KMS-11 (cell line): ENCODE data around the gene SSBP3.

Experiments
- H2AFZ ChIP-seq: fragments of 200-600 bp; sonication (generic); 2 replicates; pipeline ENCODE4 v1.6.1; 2016; ENCODE audit warnings: antibody characterized with exemption, mixed run types, low read depth
- H3K27ac ChIP-seq: fragments of 200-600 bp; sonication (generic); 2 replicates; pipeline ENCODE4 v1.6.1; 2016; ENCODE audit warnings: mild to moderate bottlenecking, mixed run types
- H3K27me3 ChIP-seq: fragments of 200-600 bp; sonication (generic); 2 replicates; pipeline ENCODE4 v1.6.1; 2017; ENCODE audit warnings: mild to moderate bottlenecking, low read depth, mixed run types, moderate library complexity; ENCODE audit not compliant: insufficient read depth
- H3K36me3 ChIP-seq: fragments of 200-600 bp; sonication (generic); 2 replicates; pipeline ENCODE4 v1.6.1; 2017; ENCODE audit warnings: mild to moderate bottlenecking, mixed run types; ENCODE audit not compliant: insufficient read depth
- H3K4me1 ChIP-seq: fragments of 200-600 bp; sonication (generic); 2 replicates; pipeline ENCODE4 v1.6.1; 2016; ENCODE audit warnings: mild to moderate bottlenecking, low read depth, mixed run types; ENCODE audit not compliant: poor library complexity, severe bottlenecking
- H3K4me2 ChIP-seq: fragments of 200-600 bp; sonication (generic); 2 replicates; pipeline ENCODE4 v1.7.0; 2016; ENCODE audit warnings: mild to moderate bottlenecking, mixed run types
- H3K4me3 ChIP-seq: fragments of 200-600 bp; sonication (generic); IDR thresholded peaks from 2 replicates; pipeline ENCODE4 v1.6.1; 2017; ENCODE audit warnings: low read depth, low read length, mixed read lengths; ENCODE audit not compliant: insufficient read depth
- H3K79me2 ChIP-seq: fragments of 200-600 bp; sonication (generic); 2 replicates; pipeline ENCODE4 v1.6.1; 2016; ENCODE audit warnings: low read depth, mixed run types; ENCODE audit not compliant: insufficient read depth
- H3K9ac ChIP-seq: fragments of 200-600 bp; sonication (generic); 2 replicates; pipeline ENCODE4 v1.6.1; 2016; ENCODE audit warnings: mild to moderate bottlenecking, mixed run types
- H4K20me1 ChIP-seq: fragments of 200-600 bp; sonication (generic); 2 replicates; pipeline ENCODE4 v1.6.1; 2016; ENCODE audit warnings: mild to moderate bottlenecking, mixed run types; ENCODE audit not compliant: insufficient read depth
- TF ChIP-seq, protein P1 (sequence below): fragments of 200-600 bp; sonication (generic); conservative IDR thresholded peaks from 2 replicates; pipeline ENCODE4 v1.6.1; 2017; ENCODE audit warnings: low read depth, mild to moderate bottlenecking, antibody characterized with exemption, low read length, moderate library complexity, mixed read lengths

SSBP3 gene

DNA sequence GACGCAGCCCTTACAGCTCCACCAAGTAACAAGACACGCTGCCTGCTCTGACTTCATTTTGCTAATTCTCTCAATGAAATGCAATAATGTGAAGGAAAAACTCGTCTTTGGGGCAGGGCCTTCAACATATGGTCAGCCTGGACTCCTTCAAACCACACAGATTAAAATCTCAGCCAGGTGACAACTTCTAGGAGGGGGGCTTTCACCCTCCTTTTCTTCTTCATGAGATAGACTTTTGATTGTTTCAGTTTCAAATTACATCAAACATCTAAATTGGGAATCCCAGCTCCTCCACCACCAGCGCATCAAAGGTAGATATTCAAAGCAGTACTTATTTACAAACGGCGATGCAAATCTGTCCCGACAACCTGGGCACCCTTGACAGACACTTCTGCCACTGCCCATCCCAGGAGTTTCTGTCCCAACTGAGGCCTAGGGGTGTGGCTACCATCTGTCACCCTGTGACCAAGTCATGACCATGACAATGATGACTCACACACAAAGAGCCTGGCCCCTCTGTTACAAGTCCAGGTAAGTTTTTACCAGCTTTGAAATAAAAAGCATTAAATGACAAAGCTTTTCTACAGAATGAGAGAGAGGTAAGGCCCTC is 29.7 kb downstream of the SSBP3 start:
- Histone ChIP-seq H3K4me2 (peak overlapping the region; percentile 90), H3K9ac (peak overlapping the region; percentile 33; the same call in 1 of the 2 replicates), H3K27me3 (no peaks in the 10 kb centered on the region), H3K4me3 (peak overlapping the region; percentile 74), H2AFZ (no peak overlapping the region), H3K36me3 (no peaks in the 10 kb centered on the region), H3K27ac (peak overlapping the region; percentile 71), H4K20me1 (no peaks in the 10 kb centered on the region), H3K79me2 (peaks cover 21% of the 10 kb centered on the region; the same call in 1 of the 2 replicates), H3K4me1 (peaks cover 67% of the 10 kb centered on the region)
- TF ChIP-seq, protein P1, sequence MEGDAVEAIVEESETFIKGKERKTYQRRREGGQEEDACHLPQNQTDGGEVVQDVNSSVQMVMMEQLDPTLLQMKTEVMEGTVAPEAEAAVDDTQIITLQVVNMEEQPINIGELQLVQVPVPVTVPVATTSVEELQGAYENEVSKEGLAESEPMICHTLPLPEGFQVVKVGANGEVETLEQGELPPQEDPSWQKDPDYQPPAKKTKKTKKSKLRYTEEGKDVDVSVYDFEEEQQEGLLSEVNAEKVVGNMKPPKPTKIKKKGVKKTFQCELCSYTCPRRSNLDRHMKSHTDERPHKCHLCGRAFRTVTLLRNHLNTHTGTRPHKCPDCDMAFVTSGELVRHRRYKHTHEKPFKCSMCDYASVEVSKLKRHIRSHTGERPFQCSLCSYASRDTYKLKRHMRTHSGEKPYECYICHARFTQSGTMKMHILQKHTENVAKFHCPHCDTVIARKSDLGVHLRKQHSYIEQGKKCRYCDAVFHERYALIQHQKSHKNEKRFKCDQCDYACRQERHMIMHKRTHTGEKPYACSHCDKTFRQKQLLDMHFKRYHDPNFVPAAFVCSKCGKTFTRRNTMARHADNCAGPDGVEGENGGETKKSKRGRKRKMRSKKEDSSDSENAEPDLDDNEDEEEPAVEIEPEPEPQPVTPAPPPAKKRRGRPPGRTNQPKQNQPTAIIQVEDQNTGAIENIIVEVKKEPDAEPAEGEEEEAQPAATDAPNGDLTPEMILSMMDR, result no peak

DNA sequence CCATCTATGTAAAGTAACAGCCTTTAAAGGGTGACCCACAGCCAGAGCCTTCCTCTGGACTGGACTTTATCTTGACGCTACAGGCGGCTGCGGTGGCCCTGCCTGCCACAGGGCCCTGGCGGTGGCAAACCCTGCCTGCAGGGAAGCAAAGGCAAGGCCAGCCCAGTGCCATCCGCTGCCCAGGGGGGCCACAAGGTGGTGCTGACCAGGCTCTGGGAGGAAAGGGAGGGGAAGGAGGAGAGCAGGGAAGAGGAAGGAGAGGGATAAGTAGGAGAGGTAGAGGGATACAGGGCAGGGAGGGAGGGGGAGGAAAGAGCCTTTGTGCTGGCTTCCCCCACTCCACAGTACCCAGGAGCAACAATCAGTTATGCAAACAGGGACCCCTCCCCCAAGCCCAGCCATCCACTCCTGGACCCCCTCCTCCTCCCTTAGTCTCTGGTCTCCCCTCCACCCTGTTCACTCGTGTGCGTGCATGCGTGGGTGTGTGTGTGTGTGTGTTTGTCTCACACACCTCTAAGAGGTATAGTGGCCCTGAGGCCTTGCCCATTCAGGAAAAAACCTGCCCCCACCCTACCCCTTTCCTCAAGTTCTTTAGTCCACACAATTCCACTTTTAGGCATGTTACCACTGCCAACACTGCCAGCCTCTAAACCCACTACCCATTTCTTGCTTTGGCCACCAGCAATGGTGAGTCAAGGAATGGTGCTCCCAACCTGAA is 30.3 kb downstream of the SSBP3 start:
- H3K27ac ChIP-seq, result peak overlapping the region; percentile 71
- H3K79me2 ChIP-seq, result peaks cover 28% of the 10 kb centered on the region; the same call in 1 of the 2 replicates

DNA sequence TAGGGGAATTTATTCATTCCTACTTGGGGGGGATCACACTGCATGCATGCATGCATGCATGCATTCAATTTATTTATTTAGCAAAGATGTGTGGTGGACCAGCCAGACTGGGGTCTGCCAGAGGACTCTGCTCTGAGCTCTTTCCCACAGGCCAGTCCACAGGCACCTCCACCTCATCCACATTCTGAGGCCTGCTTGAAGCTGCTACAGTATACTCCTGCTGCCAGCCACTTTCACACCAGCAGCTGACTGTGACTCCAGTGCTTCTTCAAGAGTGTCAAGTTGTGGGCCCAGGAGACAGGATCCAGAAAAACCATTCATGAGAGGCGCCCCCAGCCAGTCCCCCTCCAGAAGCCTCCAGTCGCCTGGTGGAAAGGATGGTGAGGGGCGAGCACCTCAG is 30.9 kb downstream of the SSBP3 start:
- no peak overlapping the region for H3K27ac ChIP-seq

More for the DNA sequence above, 30.3 kb downstream of the SSBP3 start:
- Histone ChIP-seq H3K4me2 (peak overlapping the region; percentile 90), H3K9ac (peak overlapping the region; percentile 33; the same call in 1 of the 2 replicates), H3K4me3 (no peak overlapping the region), H3K27me3 (no peaks in the 10 kb centered on the region), H2AFZ (no peak overlapping the region), H4K20me1 (no peaks in the 10 kb centered on the region), H3K36me3 (no peaks in the 10 kb centered on the region), H3K4me1 (peaks cover 60% of the 10 kb centered on the region)
- TF ChIP-seq, protein P1, result no peak

DNA sequence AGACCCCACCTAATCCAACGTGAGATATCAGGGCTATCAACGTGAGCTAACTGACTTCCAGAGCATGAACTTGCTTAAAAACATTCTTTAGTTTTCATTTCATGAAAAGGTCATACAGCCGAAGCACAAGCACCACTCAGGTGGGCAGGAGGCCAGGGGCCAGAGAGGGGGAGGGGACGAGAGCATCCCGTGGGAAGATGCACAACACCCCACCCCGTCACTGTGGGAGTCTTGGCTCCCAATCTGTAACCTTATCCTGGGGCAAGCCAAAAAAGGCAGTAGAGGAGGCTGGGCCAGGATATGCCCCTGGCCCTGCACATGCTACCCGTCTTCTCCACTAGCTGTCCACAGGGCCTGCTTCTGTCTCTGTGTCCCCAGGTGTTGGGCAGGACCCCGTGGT is 31.4 kb downstream of the SSBP3 start:
- H3K79me2 ChIP-seq, result peaks cover 28% of the 10 kb centered on the region; the same call in 1 of the 2 replicates
- H2AFZ ChIP-seq, result no peak overlapping the region
- H3K9ac ChIP-seq, result no peak overlapping the region
- TF ChIP-seq, protein P1, result no peak
- peaks cover 53% of the 10 kb centered on the region for H3K4me1 ChIP-seq
- H3K27me3 ChIP-seq, result no peaks in the 10 kb centered on the region
- H4K20me1 ChIP-seq, result no peaks in the 10 kb centered on the region
- H3K4me3 ChIP-seq, result no peak overlapping the region
- H3K36me3 ChIP-seq, result no peaks in the 10 kb centered on the region
- no peak overlapping the region for H3K4me2 ChIP-seq
- H3K27ac ChIP-seq, result no peak overlapping the region

More for the DNA sequence above, 30.9 kb downstream of the SSBP3 start:
- H4K20me1 ChIP-seq, result no peaks in the 10 kb centered on the region
- no peaks in the 10 kb centered on the region for H3K27me3 ChIP-seq
- peak overlapping the region; percentile 17; the same call in 1 of the 2 replicates for H3K4me2 ChIP-seq
- TF ChIP-seq, protein P1, result no peak
- no peaks in the 10 kb centered on the region for H3K36me3 ChIP-seq
- H2AFZ ChIP-seq, result no peak overlapping the region
- no peak overlapping the region for H3K4me3 ChIP-seq
- H3K9ac ChIP-seq, result no peak overlapping the region
- peaks cover 54% of the 10 kb centered on the region for H3K4me1 ChIP-seq
- H3K79me2 ChIP-seq, result peaks cover 32% of the 10 kb centered on the region; the same call in 1 of the 2 replicates
